ENCODE results near the gene FBLN5.

FBLN5 gene

DNA sequence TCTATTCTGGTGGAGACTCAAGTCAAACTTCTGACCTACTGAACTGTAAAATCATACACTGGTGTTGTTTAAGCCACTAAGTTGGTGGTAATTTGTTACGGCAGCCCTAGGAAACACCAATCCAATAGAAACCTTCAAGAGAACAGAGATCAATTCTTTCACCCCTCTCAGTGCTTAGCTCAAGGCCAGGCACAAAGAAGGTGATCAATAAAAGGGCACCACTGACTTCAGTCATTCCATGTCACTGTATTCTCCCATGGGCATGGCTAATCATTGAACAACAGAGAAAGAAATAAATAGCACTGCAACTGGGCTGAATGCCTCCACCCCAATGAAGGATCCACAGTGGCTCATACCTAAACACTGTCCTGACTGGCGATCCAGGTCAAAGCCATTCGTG is 7.3 kb downstream of the FBLN5 start:
- Histone ChIP-seq H3K4me3 (ENCODE audit: low read length) (no peak overlapping the region), H2AFZ (ENCODE audit: low read depth, low read length) (no peak overlapping the region), H3K27ac (ENCODE audit: low read length) (no peak overlapping the region), H3K4me2 (ENCODE audit: low read length) (no peak overlapping the region), H3K36me3 (replicated peaks; ENCODE audit: low read depth, low read length) (no peaks in the 10 kb centered on the region), H3K79me2 (ENCODE audit: low read length) (no peaks in the 10 kb centered on the region), H3K9me3 (ENCODE audit: insufficient read depth, low read length) (no peaks in the 10 kb centered on the region), H3K9ac (ENCODE audit: low read length) (no peak overlapping the region), H4K20me1 (ENCODE audit: insufficient read depth, low read length) (no peaks in the 10 kb centered on the region), H3K27me3 (ENCODE audit: low read depth, low read length) (no peaks in the 10 kb centered on the region), H3K4me1 (ENCODE audit: low read length) (no peaks in the 10 kb centered on the region)
- TF ChIP-seq, protein P1, sequence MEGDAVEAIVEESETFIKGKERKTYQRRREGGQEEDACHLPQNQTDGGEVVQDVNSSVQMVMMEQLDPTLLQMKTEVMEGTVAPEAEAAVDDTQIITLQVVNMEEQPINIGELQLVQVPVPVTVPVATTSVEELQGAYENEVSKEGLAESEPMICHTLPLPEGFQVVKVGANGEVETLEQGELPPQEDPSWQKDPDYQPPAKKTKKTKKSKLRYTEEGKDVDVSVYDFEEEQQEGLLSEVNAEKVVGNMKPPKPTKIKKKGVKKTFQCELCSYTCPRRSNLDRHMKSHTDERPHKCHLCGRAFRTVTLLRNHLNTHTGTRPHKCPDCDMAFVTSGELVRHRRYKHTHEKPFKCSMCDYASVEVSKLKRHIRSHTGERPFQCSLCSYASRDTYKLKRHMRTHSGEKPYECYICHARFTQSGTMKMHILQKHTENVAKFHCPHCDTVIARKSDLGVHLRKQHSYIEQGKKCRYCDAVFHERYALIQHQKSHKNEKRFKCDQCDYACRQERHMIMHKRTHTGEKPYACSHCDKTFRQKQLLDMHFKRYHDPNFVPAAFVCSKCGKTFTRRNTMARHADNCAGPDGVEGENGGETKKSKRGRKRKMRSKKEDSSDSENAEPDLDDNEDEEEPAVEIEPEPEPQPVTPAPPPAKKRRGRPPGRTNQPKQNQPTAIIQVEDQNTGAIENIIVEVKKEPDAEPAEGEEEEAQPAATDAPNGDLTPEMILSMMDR (IDR thresholded peaks at IDR 0.05; ENCODE audit: low read depth, low read length): no peak
- no peak for TF ChIP-seq EZH2phosphoT487 (IDR thresholded peaks at IDR 0.05; ENCODE audit: low read depth)

- H3K27ac ChIP-seq (ENCODE audit: low read length): no peak overlapping the region
- no peaks in the 10 kb centered on the region for H3K27me3 ChIP-seq (ENCODE audit: low read depth, low read length)
- no peaks in the 10 kb centered on the region for H3K79me2 ChIP-seq (ENCODE audit: low read length)
- no peak overlapping the region for H3K9ac ChIP-seq (ENCODE audit: low read length)
- no peaks in the 10 kb centered on the region for H3K4me1 ChIP-seq (ENCODE audit: low read length)
- H3K4me2 ChIP-seq (ENCODE audit: low read length): no peak overlapping the region
- TF ChIP-seq, protein P1 (IDR thresholded peaks at IDR 0.05; ENCODE audit: low read depth, low read length): no peak
- TF ChIP-seq EZH2phosphoT487 (IDR thresholded peaks at IDR 0.05; ENCODE audit: low read depth): no peak
- no peak overlapping the region for H3K4me3 ChIP-seq (ENCODE audit: low read length)
- no peaks in the 10 kb centered on the region for H3K9me3 ChIP-seq (ENCODE audit: insufficient read depth, low read length)
- no peaks in the 10 kb centered on the region for H4K20me1 ChIP-seq (ENCODE audit: insufficient read depth, low read length)
- H3K36me3 ChIP-seq (replicated peaks; ENCODE audit: low read depth, low read length): no peaks in the 10 kb centered on the region
- H2AFZ ChIP-seq (ENCODE audit: low read depth, low read length): no peak overlapping the region
Observed at GRCh38 chr14:91935586-91935985, 11.9 kb downstream of the FBLN5 start.

- TF ChIP-seq, protein P1 (IDR thresholded peaks at IDR 0.05; ENCODE audit: low read depth, low read length): no peak
- no peak for TF ChIP-seq EZH2phosphoT487 (IDR thresholded peaks at IDR 0.05; ENCODE audit: low read depth)
- no peaks in the 10 kb centered on the region for H3K27me3 ChIP-seq (ENCODE audit: low read depth, low read length)
- no peaks in the 10 kb centered on the region for H3K4me1 ChIP-seq (ENCODE audit: low read length)
- no peak overlapping the region for H2AFZ ChIP-seq (ENCODE audit: low read depth, low read length)
- no peaks in the 10 kb centered on the region for H4K20me1 ChIP-seq (ENCODE audit: insufficient read depth, low read length)
- no peaks in the 10 kb centered on the region for H3K79me2 ChIP-seq (ENCODE audit: low read length)
- no peaks in the 10 kb centered on the region for H3K9me3 ChIP-seq (ENCODE audit: insufficient read depth, low read length)
- no peak overlapping the region for H3K4me3 ChIP-seq (ENCODE audit: low read length)
- H3K36me3 ChIP-seq (replicated peaks; ENCODE audit: low read depth, low read length): no peaks in the 10 kb centered on the region
- no peak overlapping the region for H3K9ac ChIP-seq (ENCODE audit: low read length)
- H3K4me2 ChIP-seq (ENCODE audit: low read length): no peak overlapping the region
- H3K27ac ChIP-seq (ENCODE audit: low read length): no peak overlapping the region
Observed at GRCh38 chr14:91934554-91935285, 12.8 kb downstream of the FBLN5 start.

DNA sequence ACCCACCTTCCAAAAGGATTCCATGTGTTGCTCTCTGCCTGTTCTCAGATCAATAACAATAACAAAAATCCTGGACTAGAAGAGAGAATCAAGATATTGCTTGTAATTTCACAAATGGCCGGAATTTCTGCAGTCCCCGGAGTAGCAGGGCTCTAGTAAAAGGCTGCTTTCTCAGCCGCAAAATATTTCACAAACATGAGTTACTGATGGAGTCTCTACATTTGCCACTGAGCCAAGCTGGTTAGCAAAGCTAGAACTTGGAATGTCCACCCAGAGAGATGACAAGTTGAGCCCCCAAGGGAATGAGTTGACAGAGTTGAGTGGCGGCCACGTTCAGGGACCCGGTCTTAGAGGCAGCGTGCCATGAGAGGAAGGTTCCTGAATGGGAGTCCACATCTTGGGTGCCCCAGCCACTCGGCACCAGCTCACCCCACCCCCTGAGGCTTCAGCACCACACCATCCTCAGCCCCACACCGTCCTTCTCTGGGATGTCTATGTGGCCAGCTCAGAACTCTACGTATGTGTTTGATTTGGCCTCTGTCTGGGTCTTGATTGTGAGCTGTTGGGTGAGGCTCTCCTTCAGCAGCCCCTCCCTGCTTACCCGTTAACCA is 15.9 kb downstream of the FBLN5 start:
- no peak overlapping the region for H2AFZ ChIP-seq (ENCODE audit: low read depth, low read length)
- H3K36me3 ChIP-seq (replicated peaks; ENCODE audit: low read depth, low read length): no peaks in the 10 kb centered on the region
- H3K4me3 ChIP-seq (ENCODE audit: low read length): no peak overlapping the region
- no peaks in the 10 kb centered on the region for H3K27me3 ChIP-seq (ENCODE audit: low read depth, low read length)
- no peak overlapping the region for H3K9ac ChIP-seq (ENCODE audit: low read length)
- H3K27ac ChIP-seq (ENCODE audit: low read length): no peak overlapping the region
- H3K9me3 ChIP-seq (ENCODE audit: insufficient read depth, low read length): no peaks in the 10 kb centered on the region
- TF ChIP-seq EZH2phosphoT487 (IDR thresholded peaks at IDR 0.05; ENCODE audit: low read depth): no peak
- TF ChIP-seq, protein P1 (IDR thresholded peaks at IDR 0.05; ENCODE audit: low read depth, low read length): no peak
- no peak overlapping the region for H3K4me2 ChIP-seq (ENCODE audit: low read length)
- H4K20me1 ChIP-seq (ENCODE audit: insufficient read depth, low read length): no peaks in the 10 kb centered on the region
- no peaks in the 10 kb centered on the region for H3K4me1 ChIP-seq (ENCODE audit: low read length)
- H3K79me2 ChIP-seq (ENCODE audit: low read length): no peaks in the 10 kb centered on the region
